ENCODE measurements around the gene PLCB1. TPM values are rescaled to one million over a fixed set of nuclear protein-coding genes. Genes with fewer than 3 reads are reported as not detected.

PLCB1 gene
- total and polyA plus RNA-seq, 2 experiments from 2014 or later, result 14.9 to 20.7 TPM

DNA sequence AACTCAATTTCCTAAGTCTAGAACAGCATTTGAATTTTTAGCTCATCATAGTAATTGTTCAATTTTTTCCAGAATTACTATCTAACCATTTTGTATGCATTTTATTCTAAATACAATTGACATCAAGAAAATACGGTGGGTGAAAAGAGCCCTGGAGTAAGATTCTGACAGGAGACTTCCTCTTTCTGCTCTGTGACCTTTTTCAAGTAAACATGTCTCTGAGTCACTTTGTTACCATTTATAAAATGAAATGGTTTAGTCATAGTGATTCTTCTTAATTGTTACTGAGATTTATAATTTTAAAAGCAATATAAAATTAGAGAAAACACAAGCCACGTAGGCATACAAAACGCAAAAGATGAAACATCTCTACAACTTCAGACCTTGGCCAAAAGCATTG lies 80.2 kb downstream of the PLCB1 start:
- H3K27ac Mint-ChIP-seq, result no peak overlapping the region
- Histone ChIP-seq H2AFZ (no peak overlapping the region), H3K4me3 (no peak overlapping the region), H3K4me1 (ENCODE audit: insufficient read depth) (peaks cover 17% of the 10 kb centered on the region; the same call in 1 of the 2 replicates), H3K27me3 (ENCODE audit: insufficient read depth) (no peaks in the 10 kb centered on the region), H3K9me2 (ENCODE audit: insufficient read depth) (peaks cover 2% of the 10 kb centered on the region; the same call in 1 of the 2 replicates), H4K20me1 (replicated peaks; ENCODE audit: insufficient read depth) (no peaks in the 10 kb centered on the region), H3K36me3 (ENCODE audit: insufficient read depth) (no peaks in the 10 kb centered on the region), H3K27ac (ENCODE audit: low read depth) (no peak overlapping the region), H3F3A (replicated peaks; ENCODE audit: low read depth) (no peaks in the 10 kb centered on the region), H3K79me2 (replicated peaks; ENCODE audit: insufficient read depth) (no peaks in the 10 kb centered on the region), H3K4me2 (no peak overlapping the region)
- peaks cover 2% of the 10 kb centered on the region for H3K27me3 Mint-ChIP-seq (ENCODE audit: insufficient read depth, low read depth, poor library complexity)
- no peak overlapping the region for H3K4me3 Mint-ChIP-seq
- DNase-seq (ENCODE audit: low spot score), result no peak
- H3K4me1 Mint-ChIP-seq, result peaks cover 29% of the 10 kb centered on the region
- no peaks in the 10 kb centered on the region for H3K9me3 Mint-ChIP-seq
- H3K36me3 Mint-ChIP-seq (ENCODE audit: low read depth), result no peaks in the 10 kb centered on the region
- TF ChIP-seq, protein P1, sequence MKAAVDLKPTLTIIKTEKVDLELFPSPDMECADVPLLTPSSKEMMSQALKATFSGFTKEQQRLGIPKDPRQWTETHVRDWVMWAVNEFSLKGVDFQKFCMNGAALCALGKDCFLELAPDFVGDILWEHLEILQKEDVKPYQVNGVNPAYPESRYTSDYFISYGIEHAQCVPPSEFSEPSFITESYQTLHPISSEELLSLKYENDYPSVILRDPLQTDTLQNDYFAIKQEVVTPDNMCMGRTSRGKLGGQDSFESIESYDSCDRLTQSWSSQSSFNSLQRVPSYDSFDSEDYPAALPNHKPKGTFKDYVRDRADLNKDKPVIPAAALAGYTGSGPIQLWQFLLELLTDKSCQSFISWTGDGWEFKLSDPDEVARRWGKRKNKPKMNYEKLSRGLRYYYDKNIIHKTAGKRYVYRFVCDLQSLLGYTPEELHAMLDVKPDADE (IDR thresholded peaks at IDR 0.05), result no peak
- no peak for TF ChIP-seq ZNF331 (CRISPR knock-in tag; IDR thresholded peaks at IDR 0.05; ENCODE audit: low read depth)
- TF ChIP-seq, protein P2, sequence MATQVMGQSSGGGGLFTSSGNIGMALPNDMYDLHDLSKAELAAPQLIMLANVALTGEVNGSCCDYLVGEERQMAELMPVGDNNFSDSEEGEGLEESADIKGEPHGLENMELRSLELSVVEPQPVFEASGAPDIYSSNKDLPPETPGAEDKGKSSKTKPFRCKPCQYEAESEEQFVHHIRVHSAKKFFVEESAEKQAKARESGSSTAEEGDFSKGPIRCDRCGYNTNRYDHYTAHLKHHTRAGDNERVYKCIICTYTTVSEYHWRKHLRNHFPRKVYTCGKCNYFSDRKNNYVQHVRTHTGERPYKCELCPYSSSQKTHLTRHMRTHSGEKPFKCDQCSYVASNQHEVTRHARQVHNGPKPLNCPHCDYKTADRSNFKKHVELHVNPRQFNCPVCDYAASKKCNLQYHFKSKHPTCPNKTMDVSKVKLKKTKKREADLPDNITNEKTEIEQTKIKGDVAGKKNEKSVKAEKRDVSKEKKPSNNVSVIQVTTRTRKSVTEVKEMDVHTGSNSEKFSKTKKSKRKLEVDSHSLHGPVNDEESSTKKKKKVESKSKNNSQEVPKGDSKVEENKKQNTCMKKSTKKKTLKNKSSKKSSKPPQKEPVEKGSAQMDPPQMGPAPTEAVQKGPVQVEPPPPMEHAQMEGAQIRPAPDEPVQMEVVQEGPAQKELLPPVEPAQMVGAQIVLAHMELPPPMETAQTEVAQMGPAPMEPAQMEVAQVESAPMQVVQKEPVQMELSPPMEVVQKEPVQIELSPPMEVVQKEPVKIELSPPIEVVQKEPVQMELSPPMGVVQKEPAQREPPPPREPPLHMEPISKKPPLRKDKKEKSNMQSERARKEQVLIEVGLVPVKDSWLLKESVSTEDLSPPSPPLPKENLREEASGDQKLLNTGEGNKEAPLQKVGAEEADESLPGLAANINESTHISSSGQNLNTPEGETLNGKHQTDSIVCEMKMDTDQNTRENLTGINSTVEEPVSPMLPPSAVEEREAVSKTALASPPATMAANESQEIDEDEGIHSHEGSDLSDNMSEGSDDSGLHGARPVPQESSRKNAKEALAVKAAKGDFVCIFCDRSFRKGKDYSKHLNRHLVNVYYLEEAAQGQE (IDR thresholded peaks at IDR 0.05; ENCODE audit: unreplicated experiment), result no peak
- TF ChIP-seq EZH2 (IDR thresholded peaks at IDR 0.05; ENCODE audit: low read depth, unreplicated experiment), result no peak
- no peak for TF ChIP-seq STAT1 (IDR thresholded peaks at IDR 0.05; ENCODE audit: unreplicated experiment)
- no peak for TF ChIP-seq NANOG (IDR thresholded peaks at IDR 0.05; ENCODE audit: borderline replicate concordance)
- no peak for TF ChIP-seq ZNF114 (CRISPR knock-in tag; IDR thresholded peaks at IDR 0.05)
- no peak for ATAC-seq

DNA sequence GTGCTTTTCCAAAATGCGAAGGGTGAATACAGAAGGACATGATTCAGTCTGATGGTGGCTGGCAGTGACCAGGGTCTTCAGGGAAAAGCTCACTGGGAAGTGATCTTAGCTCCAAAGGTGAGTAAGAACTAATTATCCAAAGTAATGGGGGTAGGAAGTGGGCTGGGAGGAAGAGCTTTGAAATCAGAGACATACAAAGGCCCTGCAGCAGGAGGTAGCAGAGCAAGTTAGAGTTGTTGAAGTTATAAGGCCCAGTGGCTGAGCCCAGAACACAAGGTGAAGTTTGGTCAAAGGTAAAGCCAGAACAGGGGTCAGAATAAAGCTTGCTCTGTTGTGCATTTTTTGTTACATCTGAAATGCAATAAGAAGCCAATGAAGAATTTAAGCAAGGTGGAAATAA lies 81.2 kb downstream of the PLCB1 start:
- Mint-ChIP-seq H3K9me3 (no peaks in the 10 kb centered on the region), H3K27me3 (ENCODE audit: insufficient read depth, low read depth, poor library complexity) (peaks cover 2% of the 10 kb centered on the region), H3K4me3 (no peak overlapping the region), H3K27ac (no peak overlapping the region), H3K36me3 (ENCODE audit: low read depth) (no peaks in the 10 kb centered on the region), H3K4me1 (peaks cover 29% of the 10 kb centered on the region)
- ATAC-seq (peak; percentile 64), DNase-seq (ENCODE audit: low spot score) (no peak)
- Histone ChIP-seq H3K4me1 (ENCODE audit: insufficient read depth) (peaks cover 17% of the 10 kb centered on the region; the same call in 1 of the 2 replicates), H3K36me3 (ENCODE audit: insufficient read depth) (no peaks in the 10 kb centered on the region), H3K27ac (ENCODE audit: low read depth) (no peak overlapping the region), H3K4me2 (peak overlapping the region; percentile 24; the same call in 1 of the 2 replicates), H3F3A (replicated peaks; ENCODE audit: low read depth) (no peaks in the 10 kb centered on the region), H4K20me1 (replicated peaks; ENCODE audit: insufficient read depth) (no peaks in the 10 kb centered on the region), H2AFZ (no peak overlapping the region), H3K27me3 (ENCODE audit: insufficient read depth) (no peaks in the 10 kb centered on the region), H3K4me3 (no peak overlapping the region), H3K79me2 (replicated peaks; ENCODE audit: insufficient read depth) (no peaks in the 10 kb centered on the region), H3K9me2 (ENCODE audit: insufficient read depth) (peaks cover 2% of the 10 kb centered on the region; the same call in 1 of the 2 replicates)
- no peak for TF ChIP-seq POLR2AphosphoS5 (IDR thresholded peaks at IDR 0.05; ENCODE audit: low read depth)
- TF ChIP-seq STAT1 (IDR thresholded peaks at IDR 0.05; ENCODE audit: unreplicated experiment), result no peak
